ENCODE data around the gene SLC8A2.

SLC8A2 gene

DNA sequence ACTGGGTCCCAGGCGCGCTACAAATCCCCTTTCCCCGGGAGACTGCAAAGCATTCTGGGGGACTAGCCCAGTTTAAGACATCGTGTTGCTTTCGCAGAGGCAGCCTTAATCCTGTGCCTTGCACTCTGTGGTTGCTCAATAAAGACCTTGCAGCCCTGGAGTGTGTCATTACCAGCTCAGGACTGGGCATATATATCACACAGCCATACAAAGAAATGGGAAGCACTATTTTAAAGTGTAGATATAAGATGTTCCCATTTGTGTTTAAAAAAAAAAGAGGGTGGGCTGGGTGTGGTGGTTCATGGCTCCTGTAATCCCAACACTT lies 32.1 kb upstream of the SLC8A2 start:
- no peak for DNase-seq (ENCODE audit: low spot score)

- no peak for DNase-seq (ENCODE audit: low spot score)
Observed at GRCh38 chr19:47503130-47503825, 31.6 kb upstream of the SLC8A2 start.

DNA sequence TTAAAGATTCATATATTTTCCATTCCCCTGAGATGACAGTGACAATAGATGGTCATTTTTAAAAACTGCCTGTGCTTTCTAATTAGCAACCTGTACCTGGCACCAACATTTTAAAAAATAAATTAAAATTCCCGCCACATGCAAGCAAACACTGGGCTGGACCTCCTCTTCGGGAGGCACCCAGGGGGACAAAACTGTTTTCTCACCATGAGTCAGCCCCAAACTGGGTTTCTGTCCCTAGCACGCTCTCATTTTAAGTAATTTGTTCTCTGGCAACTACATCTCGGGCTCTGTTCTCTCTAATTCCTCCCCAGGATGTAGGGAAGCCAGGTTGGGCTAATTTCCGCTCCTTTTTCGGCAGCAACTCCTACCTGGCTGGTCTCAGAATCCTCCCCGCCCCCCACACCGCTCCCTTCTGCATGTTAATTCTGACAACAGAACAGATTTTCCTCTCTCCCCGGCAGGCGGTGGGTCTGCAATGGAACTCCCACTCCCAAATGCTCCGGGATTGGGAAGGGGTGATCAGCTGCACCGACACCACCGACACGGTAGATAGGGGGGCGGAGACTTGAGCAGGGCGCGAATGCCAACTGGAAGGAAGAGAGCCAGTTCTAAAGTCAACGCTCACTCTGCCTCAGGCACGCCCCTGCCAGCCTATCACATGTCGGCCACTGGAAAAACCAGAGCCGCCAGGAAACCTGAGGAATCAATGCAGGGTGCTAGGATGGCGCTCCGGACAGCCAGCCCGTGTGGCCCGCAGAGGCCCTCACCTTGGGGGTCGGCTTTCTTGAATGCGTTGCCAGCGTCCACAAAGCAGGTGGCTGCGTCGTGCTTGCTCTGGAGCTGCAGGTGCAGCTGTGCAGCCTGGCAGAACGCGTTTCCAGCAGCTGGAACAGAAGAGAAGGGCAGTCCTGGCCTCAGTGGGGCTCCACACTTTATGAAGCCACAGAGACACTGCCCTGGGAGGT lies 28.5 kb upstream of the SLC8A2 start:
- no peak for DNase-seq (ENCODE audit: low spot score)

DNA sequence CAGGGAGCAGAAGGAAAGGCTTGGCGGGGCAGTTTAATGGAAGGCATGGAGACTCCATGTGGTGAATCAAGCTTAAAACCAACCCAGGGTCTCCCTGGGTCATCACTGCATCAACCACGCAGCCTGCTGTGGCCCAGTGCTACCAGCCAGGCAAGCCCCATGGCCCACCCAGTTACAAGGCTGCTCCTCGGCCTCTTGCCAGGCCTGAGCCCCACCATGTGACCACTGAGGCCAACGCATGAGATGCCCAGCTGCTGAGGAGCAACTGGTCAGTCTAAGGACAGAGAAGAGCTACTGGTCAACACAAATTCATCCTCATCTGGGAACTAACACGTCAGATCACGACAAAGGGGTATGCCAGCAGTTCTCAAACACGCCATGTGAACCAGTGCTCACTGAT lies 27.7 kb upstream of the SLC8A2 start:
- no peak for DNase-seq (ENCODE audit: low spot score)

- no peak for DNase-seq (ENCODE audit: low spot score)
Observed at GRCh38 chr19:47498561-47498960, 26.9 kb upstream of the SLC8A2 start.

GRCh38 chr19:47497821-47498520 lies 26.3 kb upstream of the SLC8A2 start:
- no peak for DNase-seq (ENCODE audit: low spot score)

- DNase-seq (ENCODE audit: low spot score): no peak
Observed at GRCh38 chr19:47497050-47497766, 25.5 kb upstream of the SLC8A2 start.

- no peak for DNase-seq (ENCODE audit: low spot score)
Observed at GRCh38 chr19:47495478-47496372, 24.0 kb upstream of the SLC8A2 start.

DNA sequence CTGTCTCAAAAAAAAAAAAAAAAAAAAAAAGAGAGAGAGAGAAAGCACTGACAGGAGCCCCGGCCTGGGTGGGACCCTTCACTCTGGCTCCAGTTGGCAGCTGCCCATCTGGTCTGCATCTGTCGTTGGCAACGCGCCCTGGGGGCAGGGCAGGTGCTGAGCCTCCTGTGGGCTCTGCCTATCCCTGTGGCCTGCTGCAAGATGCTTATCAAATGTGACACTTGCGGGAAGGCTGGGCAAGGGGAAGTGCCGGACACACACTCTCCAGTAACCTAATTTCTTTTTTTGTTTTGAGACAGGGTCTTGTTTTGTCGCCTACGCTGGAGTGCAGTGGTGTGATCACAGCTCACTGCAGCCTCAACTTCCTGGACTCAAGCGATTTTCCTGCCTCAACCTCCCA lies 23.0 kb upstream of the SLC8A2 start:
- no peak for DNase-seq (ENCODE audit: low spot score)

- DNase-seq (ENCODE audit: low spot score): no peak
Observed at GRCh38 chr19:47494211-47494547, 22.5 kb upstream of the SLC8A2 start.

DNA sequence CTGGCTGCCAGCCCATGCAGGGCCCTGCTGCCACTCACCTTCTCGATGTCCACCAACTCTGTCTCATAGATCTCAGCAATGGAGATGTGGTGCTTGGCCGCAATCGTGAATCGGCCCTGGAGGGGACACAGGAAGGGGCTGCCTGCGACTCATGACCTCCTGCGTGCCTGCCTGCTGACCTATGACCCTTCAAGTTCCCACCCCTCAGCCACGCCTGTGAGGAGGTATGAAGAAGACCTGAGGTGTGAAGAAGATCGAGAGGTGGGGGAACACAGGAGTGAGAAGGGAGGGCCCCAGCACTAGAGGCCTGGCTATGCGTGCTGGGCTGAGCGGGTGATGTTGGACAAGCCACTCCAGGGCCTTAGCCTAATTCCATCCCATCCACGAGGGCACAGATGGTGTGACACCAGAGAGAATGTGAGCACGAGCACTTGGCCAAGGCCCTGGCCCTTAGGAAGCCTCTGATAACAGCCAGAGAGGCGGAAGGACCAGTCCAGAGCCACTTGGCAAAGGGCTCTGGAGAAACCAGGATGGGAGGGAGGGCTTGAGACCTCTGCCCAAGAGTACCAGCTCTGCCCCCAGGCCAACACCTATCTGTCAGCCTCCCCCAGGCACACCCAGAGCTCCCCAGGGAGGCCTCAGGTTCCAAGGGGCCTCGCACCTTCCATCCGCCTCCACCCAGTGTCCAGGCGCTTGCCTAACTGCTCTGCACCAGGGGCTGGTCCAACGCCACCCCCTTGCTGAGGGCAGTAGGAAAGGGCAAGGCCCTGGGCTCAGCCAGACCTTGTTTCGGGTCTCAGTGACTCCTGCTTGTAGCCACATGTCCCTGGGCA lies 21.9 kb upstream of the SLC8A2 start:
- DNase-seq (ENCODE audit: low spot score): no peak

GRCh38 chr19:47492571-47493377 lies 21.1 kb upstream of the SLC8A2 start:
- no peak for DNase-seq (ENCODE audit: low spot score)

DNA sequence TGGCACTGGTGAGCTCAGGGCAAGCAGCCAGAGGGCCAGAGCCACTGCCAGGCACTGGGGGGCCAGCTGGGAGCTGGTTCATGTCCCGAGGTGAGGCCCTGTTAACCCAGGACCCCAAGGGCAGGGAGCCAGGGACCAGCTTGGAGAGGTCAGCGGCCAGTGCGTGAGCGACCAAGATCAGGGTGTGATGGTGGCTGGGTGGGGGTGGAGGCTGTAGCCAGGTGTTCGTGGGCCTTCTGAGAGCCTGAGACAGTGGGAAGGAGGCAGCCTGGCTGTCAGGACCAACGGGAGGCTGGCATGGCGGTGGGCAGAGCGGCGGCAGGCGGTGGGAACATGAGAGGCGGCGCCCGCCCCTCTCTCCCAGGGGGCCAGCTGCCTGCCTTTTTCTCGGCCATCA lies 20.4 kb upstream of the SLC8A2 start:
- DNase-seq (ENCODE audit: low spot score): no peak

DNA sequence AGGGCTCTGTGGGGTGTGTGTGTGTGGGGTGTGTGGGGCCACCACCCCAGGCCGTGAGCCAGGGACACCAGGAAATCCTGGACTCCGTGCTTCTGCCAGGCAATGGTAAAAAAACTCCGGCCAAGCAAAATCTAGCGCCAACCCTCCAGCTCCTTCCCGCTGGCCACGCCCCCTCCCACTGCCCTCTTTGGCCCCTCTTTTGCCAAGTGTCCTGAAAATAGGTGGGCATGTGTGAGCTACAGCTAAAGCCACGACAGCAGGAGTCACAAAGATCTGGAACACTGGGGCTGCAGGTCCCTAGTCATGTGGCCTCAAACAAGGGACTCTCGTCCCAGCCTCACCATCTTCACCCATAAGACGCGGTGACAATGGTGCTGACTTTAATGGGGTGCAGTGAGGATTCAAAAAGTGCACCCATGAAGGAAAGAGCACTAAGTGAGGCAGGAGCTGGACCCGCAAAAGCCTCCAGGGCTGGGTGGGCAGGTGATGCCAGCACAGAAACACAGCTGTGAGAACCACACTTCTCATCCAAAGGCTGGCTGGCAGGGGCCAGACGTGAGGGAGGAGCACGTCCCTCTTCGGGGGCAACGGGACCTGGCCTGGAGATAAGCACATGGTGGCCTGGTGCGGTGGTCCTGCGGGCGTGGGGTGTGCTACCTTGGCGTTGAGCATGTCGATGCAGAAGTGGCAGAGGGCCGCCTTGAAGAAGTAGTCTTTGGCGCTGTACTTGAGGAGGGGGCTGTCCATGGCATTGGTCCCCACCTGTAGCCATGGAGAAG lies 19.9 kb upstream of the SLC8A2 start:
- no peak for DNase-seq (ENCODE audit: low spot score)

- no peak for DNase-seq (ENCODE audit: low spot score)
Observed at GRCh38 chr19:47490847-47491246, 19.2 kb upstream of the SLC8A2 start.

DNA sequence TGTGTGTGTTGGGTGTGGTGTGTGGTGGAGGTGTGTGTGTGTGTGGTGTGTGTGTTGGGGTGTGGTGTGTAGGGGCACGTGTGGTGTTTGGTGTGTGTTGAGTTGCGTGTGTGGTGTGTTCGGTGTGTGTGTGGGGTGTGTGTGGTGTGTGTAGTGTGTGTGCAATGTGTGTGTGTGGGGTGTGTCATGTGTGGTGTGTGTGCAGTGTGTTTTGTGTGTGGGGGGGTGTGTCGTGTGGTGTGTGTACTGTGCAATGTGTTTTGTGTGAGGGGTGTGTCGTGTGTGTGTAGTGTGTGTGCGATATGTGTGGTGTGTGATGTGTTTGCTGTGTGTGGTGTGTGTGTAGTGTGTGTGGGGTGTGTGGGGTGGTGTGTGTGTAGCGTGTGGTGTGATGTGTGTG lies 18.3 kb upstream of the SLC8A2 start:
- DNase-seq (ENCODE audit: low spot score): no peak

- no peak for DNase-seq (ENCODE audit: low spot score)
Observed at GRCh38 chr19:47489072-47489914, 17.6 kb upstream of the SLC8A2 start.

All from globus pallidus (tissue), 1 donor.